Measurements from ENCODE around the gene KLRC4.
"Not testable (repeated sequence)": the region's sequence is repeated elsewhere in the genome, so short reads cannot be mapped to it uniquely, and the experiment has no call there.

DNA sequence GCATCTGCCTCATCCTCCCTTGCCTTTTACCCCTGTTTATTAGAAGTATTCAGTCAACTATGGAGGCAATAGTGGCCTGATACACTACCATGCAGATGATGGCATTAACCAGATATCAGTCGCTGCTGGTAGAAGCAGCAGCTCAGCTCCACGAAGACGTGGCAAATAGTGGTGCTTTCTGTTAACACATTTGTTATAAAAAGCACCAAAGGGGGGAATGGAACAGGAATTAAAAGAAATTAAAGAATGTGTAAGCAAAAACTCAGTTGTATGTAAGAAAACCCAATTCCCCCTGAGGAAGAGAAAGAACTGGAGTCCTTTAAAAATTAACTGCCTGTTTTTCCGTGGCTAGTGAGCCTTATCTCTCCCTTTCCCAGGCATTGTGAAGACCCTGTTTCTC is 41.8 kb downstream of the KLRC4 start:
- TF ChIP-seq, protein P1, sequence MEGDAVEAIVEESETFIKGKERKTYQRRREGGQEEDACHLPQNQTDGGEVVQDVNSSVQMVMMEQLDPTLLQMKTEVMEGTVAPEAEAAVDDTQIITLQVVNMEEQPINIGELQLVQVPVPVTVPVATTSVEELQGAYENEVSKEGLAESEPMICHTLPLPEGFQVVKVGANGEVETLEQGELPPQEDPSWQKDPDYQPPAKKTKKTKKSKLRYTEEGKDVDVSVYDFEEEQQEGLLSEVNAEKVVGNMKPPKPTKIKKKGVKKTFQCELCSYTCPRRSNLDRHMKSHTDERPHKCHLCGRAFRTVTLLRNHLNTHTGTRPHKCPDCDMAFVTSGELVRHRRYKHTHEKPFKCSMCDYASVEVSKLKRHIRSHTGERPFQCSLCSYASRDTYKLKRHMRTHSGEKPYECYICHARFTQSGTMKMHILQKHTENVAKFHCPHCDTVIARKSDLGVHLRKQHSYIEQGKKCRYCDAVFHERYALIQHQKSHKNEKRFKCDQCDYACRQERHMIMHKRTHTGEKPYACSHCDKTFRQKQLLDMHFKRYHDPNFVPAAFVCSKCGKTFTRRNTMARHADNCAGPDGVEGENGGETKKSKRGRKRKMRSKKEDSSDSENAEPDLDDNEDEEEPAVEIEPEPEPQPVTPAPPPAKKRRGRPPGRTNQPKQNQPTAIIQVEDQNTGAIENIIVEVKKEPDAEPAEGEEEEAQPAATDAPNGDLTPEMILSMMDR (conservative IDR thresholded peaks at IDR 0.05; ENCODE audit: low read length), result not testable (repeated sequence)
- not testable (repeated sequence) for TF ChIP-seq EZH2phosphoT487 (IDR thresholded peaks at IDR 0.05; ENCODE audit: borderline replicate concordance, low read depth, low read length)
